Stimulated activated CD8-positive, alpha-beta memory T cell treated with anti-CD3 and anti-CD28 coated beads, Interleukin-4, amount 100 ng/mL, for 48 hours (primary cell): ENCODE results near the gene SOWAHA.

Source experiments
- DNase-seq: peaks from one replicate; pipeline ENCODE4 v3.0.0-alpha.2; 2020

SOWAHA gene

GRCh38 chr5:132808866-132809265 lies 4.2 kb upstream of the SOWAHA start:
- no peak for DNase-seq

- no peak for DNase-seq
Observed at GRCh38 chr5:132810605-132811004, 2.5 kb upstream of the SOWAHA start.

- no peak for DNase-seq
Observed at GRCh38 chr5:132812123-132812765, 858 bp upstream of the SOWAHA start.

- DNase-seq, result peak; percentile 50
Observed at GRCh38 chr5:132813599-132814502, 749 bp downstream of the SOWAHA start.

GRCh38 chr5:132814503-132815294 lies 1.6 kb downstream of the SOWAHA start:
- DNase-seq, result no peak

- DNase-seq, result no peak
Observed at GRCh38 chr5:132815454-132815853, 2.4 kb downstream of the SOWAHA start.

- no peak for DNase-seq
Observed at GRCh38 chr5:132816083-132816482, 3.0 kb downstream of the SOWAHA start.

- no peak for DNase-seq
Observed at GRCh38 chr5:132816554-132816953, 3.5 kb downstream of the SOWAHA start.

GRCh38 chr5:132817011-132817410 lies 3.9 kb downstream of the SOWAHA start:
- no peak for DNase-seq

GRCh38 chr5:132819468-132819867 lies 6.4 kb downstream of the SOWAHA start:
- no peak for DNase-seq

GRCh38 chr5:132820162-132820754 lies 7.2 kb downstream of the SOWAHA start:
- peak; percentile 98 for DNase-seq

GRCh38 chr5:132821350-132821749 lies 8.2 kb downstream of the SOWAHA start:
- no peak for DNase-seq

GRCh38 chr5:132821791-132822190 lies 8.7 kb downstream of the SOWAHA start:
- DNase-seq, result no peak

GRCh38 chr5:132822650-132823480 lies 9.8 kb downstream of the SOWAHA start:
- DNase-seq, result no peak

GRCh38 chr5:132823481-132824050 lies 10.5 kb downstream of the SOWAHA start:
- no peak for DNase-seq

- DNase-seq, result no peak
Observed at GRCh38 chr5:132824426-132824825, 11.3 kb downstream of the SOWAHA start.

GRCh38 chr5:132825033-132825833 lies 12.1 kb downstream of the SOWAHA start:
- DNase-seq, result no peak

GRCh38 chr5:132825834-132826391 lies 12.8 kb downstream of the SOWAHA start:
- DNase-seq, result no peak

GRCh38 chr5:132826424-132827082 lies 13.5 kb downstream of the SOWAHA start:
- no peak for DNase-seq
